ENCODE data around the gene ZC2HC1B.

The ZC2HC1B gene

GRCh38 chr6:143982968-143983367, 118.7 kb downstream of the ZC2HC1B start:
- Histone ChIP-seq H3K36me3 (ENCODE audit: insufficient read depth, insufficient read length, low read length) (no peaks in the 10 kb centered on the region), H3K9ac (ENCODE audit: insufficient read length, low read depth) (no peak overlapping the region), H3K4me1 (ENCODE audit: insufficient read depth, insufficient read length) (no peaks in the 10 kb centered on the region), H3K9me3 (ENCODE audit: insufficient read depth, low read length) (peaks cover 10% of the 10 kb centered on the region), H3K4me3 (ENCODE audit: insufficient read length, low read depth) (no peak overlapping the region), H3K27me3 (ENCODE audit: insufficient read depth, insufficient read length) (no peaks in the 10 kb centered on the region)
- TF ChIP-seq YY1 (IDR thresholded peaks at IDR 0.05; ENCODE audit: insufficient read depth, insufficient read length): no peak
- TF ChIP-seq SUZ12 (IDR thresholded peaks at IDR 0.05; ENCODE audit: extremely low read depth, insufficient read depth, insufficient read length): no peak
- no peak for TF ChIP-seq ZNF274 (IDR thresholded peaks at IDR 0.05; ENCODE audit: low read depth, low read length)
- DNase-seq (ENCODE audit: low read depth, low spot score): no peak

GRCh38 chr6:143984666-143985065, 120.4 kb downstream of the ZC2HC1B start:
- no peak overlapping the region for H3K9ac ChIP-seq (ENCODE audit: insufficient read length, low read depth)
- no peaks in the 10 kb centered on the region for H3K36me3 ChIP-seq (ENCODE audit: insufficient read depth, insufficient read length, low read length)
- peaks cover 10% of the 10 kb centered on the region for H3K9me3 ChIP-seq (ENCODE audit: insufficient read depth, low read length)
- H3K4me3 ChIP-seq (ENCODE audit: insufficient read length, low read depth): no peak overlapping the region
- H3K4me1 ChIP-seq (ENCODE audit: insufficient read depth, insufficient read length): no peaks in the 10 kb centered on the region
- TF ChIP-seq SUZ12 (IDR thresholded peaks at IDR 0.05; ENCODE audit: extremely low read depth, insufficient read depth, insufficient read length): no peak
- no peak for TF ChIP-seq ZNF274 (IDR thresholded peaks at IDR 0.05; ENCODE audit: low read depth, low read length)
- no peak for TF ChIP-seq YY1 (IDR thresholded peaks at IDR 0.05; ENCODE audit: insufficient read depth, insufficient read length)
- no peaks in the 10 kb centered on the region for H3K27me3 ChIP-seq (ENCODE audit: insufficient read depth, insufficient read length)
- DNase-seq (ENCODE audit: low read depth, low spot score): no peak

GRCh38 chr6:143986463-143987065, 122.3 kb downstream of the ZC2HC1B start:
- no peaks in the 10 kb centered on the region for H3K27me3 ChIP-seq (ENCODE audit: insufficient read depth, insufficient read length)
- no peak overlapping the region for H3K4me3 ChIP-seq (ENCODE audit: insufficient read length, low read depth)
- no peaks in the 10 kb centered on the region for H3K4me1 ChIP-seq (ENCODE audit: insufficient read depth, insufficient read length)

More at GRCh38 chr6:143986463-143987065, 122.3 kb downstream of the ZC2HC1B start:
- Histone ChIP-seq H3K9me3 (ENCODE audit: insufficient read depth, low read length) (no peaks in the 10 kb centered on the region), H3K36me3 (ENCODE audit: insufficient read depth, insufficient read length, low read length) (no peaks in the 10 kb centered on the region), H3K9ac (ENCODE audit: insufficient read length, low read depth) (no peak overlapping the region)
- no peak for DNase-seq (ENCODE audit: low read depth, low spot score)
- TF ChIP-seq YY1 (IDR thresholded peaks at IDR 0.05; ENCODE audit: insufficient read depth, insufficient read length): no peak
- no peak for TF ChIP-seq SUZ12 (IDR thresholded peaks at IDR 0.05; ENCODE audit: extremely low read depth, insufficient read depth, insufficient read length)
- TF ChIP-seq ZNF274 (IDR thresholded peaks at IDR 0.05; ENCODE audit: low read depth, low read length): no peak
